HEK293 (cell line): Measurements from ENCODE around the gene ZNF473.
"Not testable (repeated sequence)": the region's sequence is repeated elsewhere in the genome, so short reads cannot be mapped to it uniquely, and the experiment has no call there.

Source experiments
- BCL11A ChIP-seq: fragments of 450-650 bp; formaldehyde crosslinking; IDR thresholded peaks from 2 replicates; pipeline ENCODE4 v1.5.1; 2016; ENCODE audit warnings: low read depth, missing biosample characterization, missing genetic modification characterization
- EGR2 ChIP-seq: fragments of 450-650 bp; formaldehyde crosslinking; IDR thresholded peaks from 2 replicates; pipeline ENCODE4 v1.5.1; 2016; ENCODE audit warnings: low read depth, missing biosample characterization, missing genetic modification characterization
- YY1 ChIP-seq: fragments of 450-650 bp; formaldehyde crosslinking; IDR thresholded peaks from 2 replicates; pipeline ENCODE4 v1.5.1; 2018; ENCODE audit warnings: missing biosample characterization, missing genetic modification characterization
- ZNF140 ChIP-seq: fragments of 450-650 bp; formaldehyde crosslinking; IDR thresholded peaks from 2 replicates; pipeline ENCODE4 v1.5.1; 2016; ENCODE audit warnings: missing biosample characterization, missing genetic modification characterization
- ZNF169 ChIP-seq: fragments of 450-650 bp; formaldehyde crosslinking; IDR thresholded peaks from 2 replicates; pipeline ENCODE4 v1.5.1; 2016; ENCODE audit warnings: missing biosample characterization, missing genetic modification characterization
- ZNF354C ChIP-seq: fragments of 450-650 bp; formaldehyde crosslinking; IDR thresholded peaks from 2 replicates; pipeline ENCODE4 v1.5.1; 2016; ENCODE audit warnings: missing biosample characterization, missing genetic modification characterization, low read depth, borderline replicate concordance
- ZNF362 ChIP-seq: fragments of 450-650 bp; formaldehyde crosslinking; IDR thresholded peaks from 2 replicates; pipeline ENCODE4 v1.5.1; 2016; ENCODE audit warnings: missing biosample characterization, missing genetic modification characterization
- ZNF510 ChIP-seq: fragments of 450-650 bp; formaldehyde crosslinking; IDR thresholded peaks from 2 replicates; pipeline ENCODE4 v1.5.1; 2018; ENCODE audit warnings: mild to moderate bottlenecking, missing genetic modification characterization, missing biosample characterization; ENCODE audit not compliant: insufficient replicate concordance
- ZNF660 ChIP-seq: fragments of 450-650 bp; IDR thresholded peaks from 2 replicates; pipeline ENCODE4 v1.5.1; 2018; ENCODE audit warnings: missing biosample characterization, mild to moderate bottlenecking, missing genetic modification characterization
- ZNF777 ChIP-seq: fragments of 450-650 bp; formaldehyde crosslinking; IDR thresholded peaks from 2 replicates; pipeline ENCODE4 v1.5.1; 2017; ENCODE audit warnings: missing biosample characterization, missing genetic modification characterization, borderline replicate concordance
- TF ChIP-seq, protein P1 (sequence below): fragments of 450-650 bp; formaldehyde crosslinking; IDR thresholded peaks from 2 replicates; pipeline ENCODE4 v1.5.1; 2016; ENCODE audit warnings: missing biosample characterization, missing genetic modification characterization
- TF ChIP-seq, protein P2 (sequence below): fragments of 450-650 bp; formaldehyde crosslinking; conservative IDR thresholded peaks from 2 replicates; pipeline ENCODE4 v1.5.1; 2016; ENCODE audit warnings: low read depth, missing biosample characterization, missing genetic modification characterization

- not testable (repeated sequence) for TF ChIP-seq ZNF140 (tag by site-specific recombination); ZNF169 (tag by site-specific recombination); ZNF362; ZNF777 (tag by site-specific recombination); ZNF660 (tag by site-specific recombination); BCL11A (tag by site-specific recombination); EGR2 (tag by site-specific recombination); ZNF510 (tag by site-specific recombination); ZNF354C; YY1
- TF ChIP-seq, protein P1, sequence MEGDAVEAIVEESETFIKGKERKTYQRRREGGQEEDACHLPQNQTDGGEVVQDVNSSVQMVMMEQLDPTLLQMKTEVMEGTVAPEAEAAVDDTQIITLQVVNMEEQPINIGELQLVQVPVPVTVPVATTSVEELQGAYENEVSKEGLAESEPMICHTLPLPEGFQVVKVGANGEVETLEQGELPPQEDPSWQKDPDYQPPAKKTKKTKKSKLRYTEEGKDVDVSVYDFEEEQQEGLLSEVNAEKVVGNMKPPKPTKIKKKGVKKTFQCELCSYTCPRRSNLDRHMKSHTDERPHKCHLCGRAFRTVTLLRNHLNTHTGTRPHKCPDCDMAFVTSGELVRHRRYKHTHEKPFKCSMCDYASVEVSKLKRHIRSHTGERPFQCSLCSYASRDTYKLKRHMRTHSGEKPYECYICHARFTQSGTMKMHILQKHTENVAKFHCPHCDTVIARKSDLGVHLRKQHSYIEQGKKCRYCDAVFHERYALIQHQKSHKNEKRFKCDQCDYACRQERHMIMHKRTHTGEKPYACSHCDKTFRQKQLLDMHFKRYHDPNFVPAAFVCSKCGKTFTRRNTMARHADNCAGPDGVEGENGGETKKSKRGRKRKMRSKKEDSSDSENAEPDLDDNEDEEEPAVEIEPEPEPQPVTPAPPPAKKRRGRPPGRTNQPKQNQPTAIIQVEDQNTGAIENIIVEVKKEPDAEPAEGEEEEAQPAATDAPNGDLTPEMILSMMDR (tag by site-specific recombination): not testable (repeated sequence)
- TF ChIP-seq, protein P2, sequence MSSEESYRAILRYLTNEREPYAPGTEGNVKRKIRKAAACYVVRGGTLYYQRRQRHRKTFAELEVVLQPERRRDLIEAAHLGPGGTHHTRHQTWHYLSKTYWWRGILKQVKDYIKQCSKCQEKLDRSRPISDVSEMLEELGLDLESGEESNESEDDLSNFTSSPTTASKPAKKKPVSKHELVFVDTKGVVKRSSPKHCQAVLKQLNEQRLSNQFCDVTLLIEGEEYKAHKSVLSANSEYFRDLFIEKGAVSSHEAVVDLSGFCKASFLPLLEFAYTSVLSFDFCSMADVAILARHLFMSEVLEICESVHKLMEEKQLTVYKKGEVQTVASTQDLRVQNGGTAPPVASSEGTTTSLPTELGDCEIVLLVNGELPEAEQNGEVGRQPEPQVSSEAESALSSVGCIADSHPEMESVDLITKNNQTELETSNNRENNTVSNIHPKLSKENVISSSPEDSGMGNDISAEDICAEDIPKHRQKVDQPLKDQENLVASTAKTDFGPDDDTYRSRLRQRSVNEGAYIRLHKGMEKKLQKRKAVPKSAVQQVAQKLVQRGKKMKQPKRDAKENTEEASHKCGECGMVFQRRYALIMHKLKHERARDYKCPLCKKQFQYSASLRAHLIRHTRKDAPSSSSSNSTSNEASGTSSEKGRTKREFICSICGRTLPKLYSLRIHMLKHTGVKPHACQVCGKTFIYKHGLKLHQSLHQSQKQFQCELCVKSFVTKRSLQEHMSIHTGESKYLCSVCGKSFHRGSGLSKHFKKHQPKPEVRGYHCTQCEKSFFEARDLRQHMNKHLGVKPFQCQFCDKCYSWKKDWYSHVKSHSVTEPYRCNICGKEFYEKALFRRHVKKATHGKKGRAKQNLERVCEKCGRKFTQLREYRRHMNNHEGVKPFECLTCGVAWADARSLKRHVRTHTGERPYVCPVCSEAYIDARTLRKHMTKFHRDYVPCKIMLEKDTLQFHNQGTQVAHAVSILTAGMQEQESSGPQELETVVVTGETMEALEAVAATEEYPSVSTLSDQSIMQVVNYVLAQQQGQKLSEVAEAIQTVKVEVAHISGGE (tag by site-specific recombination): not testable (repeated sequence)
These were observed 42.6 kb downstream of the ZNF473 start for GRCh38 chr19:50068382-50068781.
